ENCODE measurements around the gene VAT1L. TPM values are rescaled to one million over a fixed set of nuclear protein-coding genes. Genes with fewer than 3 reads are reported as not detected.

The VAT1L gene
- total and polyA plus RNA-seq, 9 donors = 0.05 to 2.3 (median 0.23) TPM

DNA sequence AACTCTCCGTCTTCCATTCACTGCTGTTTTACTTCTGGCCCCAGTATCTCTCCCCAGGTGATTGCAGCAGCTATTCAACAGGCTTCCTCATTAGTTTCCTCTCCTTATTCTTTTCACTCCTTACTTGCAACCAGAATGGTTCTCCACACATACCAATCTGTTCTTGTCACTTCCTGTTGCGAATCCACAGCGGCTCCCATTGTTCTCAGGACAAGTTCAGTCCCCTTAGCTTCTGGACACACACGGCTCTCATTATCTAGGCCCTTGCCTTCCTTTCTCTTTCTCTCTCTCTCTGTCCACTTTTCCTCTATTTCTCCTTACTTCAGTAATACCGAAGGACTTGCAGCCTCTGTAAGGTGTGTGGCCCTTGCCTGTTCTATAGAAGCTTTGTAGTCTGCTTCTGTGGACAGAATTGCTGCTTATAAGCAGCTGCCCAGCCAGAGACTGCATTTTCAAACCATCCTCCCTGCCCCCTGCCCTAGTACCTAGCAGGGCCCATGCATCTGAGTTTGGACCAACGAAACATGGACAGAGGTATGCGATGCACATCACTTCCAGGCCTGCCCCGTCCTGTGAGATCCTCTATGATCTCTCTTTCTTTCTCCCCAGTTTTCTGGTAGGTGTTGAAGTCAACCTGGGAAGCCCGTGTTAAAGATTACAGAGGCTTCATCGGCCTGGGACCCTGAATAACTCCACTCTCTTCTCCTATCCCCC, 45.7 kb downstream of the VAT1L start:
- H3K36me3 ChIP-seq = no peaks in the 10 kb centered on the region
- WGBS, 3 donors = 67 to 70% (median 70%) methylated on average over 10 of the region's 10 CpGs
- H3K9me3 ChIP-seq = no peaks in the 10 kb centered on the region
- intact Hi-C loops (cut with DNase I) = no loop called here
- no peak overlapping the region for H3K27ac ChIP-seq
- H3K27me3 ChIP-seq = no peaks in the 10 kb centered on the region
- TF ChIP-seq POLR2A (IDR thresholded peaks at IDR 0.05) = no peak
- TF ChIP-seq EP300 (IDR thresholded peaks at IDR 0.05) = no peak
- TF ChIP-seq, protein P1, sequence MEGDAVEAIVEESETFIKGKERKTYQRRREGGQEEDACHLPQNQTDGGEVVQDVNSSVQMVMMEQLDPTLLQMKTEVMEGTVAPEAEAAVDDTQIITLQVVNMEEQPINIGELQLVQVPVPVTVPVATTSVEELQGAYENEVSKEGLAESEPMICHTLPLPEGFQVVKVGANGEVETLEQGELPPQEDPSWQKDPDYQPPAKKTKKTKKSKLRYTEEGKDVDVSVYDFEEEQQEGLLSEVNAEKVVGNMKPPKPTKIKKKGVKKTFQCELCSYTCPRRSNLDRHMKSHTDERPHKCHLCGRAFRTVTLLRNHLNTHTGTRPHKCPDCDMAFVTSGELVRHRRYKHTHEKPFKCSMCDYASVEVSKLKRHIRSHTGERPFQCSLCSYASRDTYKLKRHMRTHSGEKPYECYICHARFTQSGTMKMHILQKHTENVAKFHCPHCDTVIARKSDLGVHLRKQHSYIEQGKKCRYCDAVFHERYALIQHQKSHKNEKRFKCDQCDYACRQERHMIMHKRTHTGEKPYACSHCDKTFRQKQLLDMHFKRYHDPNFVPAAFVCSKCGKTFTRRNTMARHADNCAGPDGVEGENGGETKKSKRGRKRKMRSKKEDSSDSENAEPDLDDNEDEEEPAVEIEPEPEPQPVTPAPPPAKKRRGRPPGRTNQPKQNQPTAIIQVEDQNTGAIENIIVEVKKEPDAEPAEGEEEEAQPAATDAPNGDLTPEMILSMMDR (IDR thresholded peaks at IDR 0.05) = no peak
- no peak overlapping the region for H3K4me3 ChIP-seq
- DNase-seq = no peak
- no peaks in the 10 kb centered on the region for H3K4me1 ChIP-seq (ENCODE audit: insufficient read depth)

DNA sequence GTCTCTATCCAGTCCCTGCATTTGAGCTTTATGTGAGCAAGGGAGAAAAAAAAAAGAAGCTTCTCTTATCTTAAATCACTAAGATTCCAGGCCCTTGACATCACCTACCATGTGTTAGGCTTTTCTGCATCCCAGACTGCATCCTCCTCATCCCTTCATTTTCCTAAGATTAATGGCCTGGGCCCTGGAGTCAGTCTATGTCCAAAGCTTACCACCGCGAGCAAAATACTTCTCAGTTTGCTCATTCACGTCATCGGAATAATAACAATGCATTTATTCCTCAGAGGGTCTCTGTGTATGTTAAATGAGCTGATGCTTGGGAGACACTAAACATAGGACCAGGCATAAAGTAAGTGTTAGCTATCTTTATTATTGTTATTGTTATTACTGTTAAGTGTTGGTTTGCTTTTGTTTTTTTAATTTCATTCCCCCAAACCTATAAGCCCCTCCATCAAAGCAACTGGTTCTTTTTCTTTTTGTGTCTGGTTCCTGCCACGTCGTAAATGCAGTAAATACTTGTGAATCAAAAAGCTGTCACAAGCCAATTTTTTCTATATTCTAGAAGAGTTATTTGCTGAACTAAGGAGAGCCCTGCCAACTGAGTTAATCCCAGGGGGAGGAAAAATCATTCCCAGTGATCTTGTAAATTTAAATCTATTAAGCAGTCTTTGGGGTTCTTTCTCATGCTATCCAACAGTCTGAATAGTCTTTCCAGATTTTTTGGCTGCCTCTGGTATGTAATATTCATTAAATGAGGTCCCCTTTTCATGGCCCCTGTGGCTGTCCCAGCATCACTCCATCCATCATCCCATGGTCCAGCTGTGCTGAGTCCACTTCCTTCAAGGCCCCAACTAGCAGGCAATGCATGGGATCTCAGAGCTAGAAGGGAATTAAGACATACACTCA, 46.5 kb downstream of the VAT1L start:
- Histone ChIP-seq H3K4me3 (no peak overlapping the region), H3K27me3 (no peaks in the 10 kb centered on the region), H3K36me3 (no peaks in the 10 kb centered on the region), H3K27ac (no peak overlapping the region), H3K4me1 (ENCODE audit: insufficient read depth) (no peaks in the 10 kb centered on the region), H3K9me3 (no peaks in the 10 kb centered on the region)
- no peak for DNase-seq
- intact Hi-C loops (cut with DNase I) = no loop called here
- 42 to 54% (median 44%) methylated on average over 6 of the region's 6 CpGs for WGBS, 3 donors
- TF ChIP-seq POLR2A (IDR thresholded peaks at IDR 0.05) (no peak), EP300 (IDR thresholded peaks at IDR 0.05) (no peak)
- TF ChIP-seq, protein P1 (IDR thresholded peaks at IDR 0.05) = no peak

DNA sequence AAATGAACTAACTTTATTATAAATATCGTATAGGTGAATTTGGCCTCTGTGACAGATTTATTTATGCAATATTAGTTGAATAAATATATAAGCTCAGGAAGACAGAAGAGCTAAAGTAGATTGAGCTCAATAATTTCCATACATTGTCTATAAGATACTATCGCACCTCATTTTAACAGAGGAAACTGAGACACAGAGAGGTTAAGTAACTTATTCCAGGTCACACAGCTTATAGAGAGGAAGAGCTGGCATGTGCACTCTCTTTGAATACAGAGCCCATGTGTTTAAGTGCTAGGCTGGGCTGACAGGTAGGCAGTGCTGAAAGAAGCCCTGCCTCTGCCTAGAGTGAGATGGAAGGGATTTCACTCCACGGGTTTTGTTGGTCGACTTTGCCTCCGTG, 48.4 kb downstream of the VAT1L start:
- intact Hi-C loops (cut with DNase I) = no loop called here
- 57 to 73% (median 61%) methylated on average over 5 of the region's 5 CpGs for WGBS, 3 donors
- no peak for DNase-seq

DNA sequence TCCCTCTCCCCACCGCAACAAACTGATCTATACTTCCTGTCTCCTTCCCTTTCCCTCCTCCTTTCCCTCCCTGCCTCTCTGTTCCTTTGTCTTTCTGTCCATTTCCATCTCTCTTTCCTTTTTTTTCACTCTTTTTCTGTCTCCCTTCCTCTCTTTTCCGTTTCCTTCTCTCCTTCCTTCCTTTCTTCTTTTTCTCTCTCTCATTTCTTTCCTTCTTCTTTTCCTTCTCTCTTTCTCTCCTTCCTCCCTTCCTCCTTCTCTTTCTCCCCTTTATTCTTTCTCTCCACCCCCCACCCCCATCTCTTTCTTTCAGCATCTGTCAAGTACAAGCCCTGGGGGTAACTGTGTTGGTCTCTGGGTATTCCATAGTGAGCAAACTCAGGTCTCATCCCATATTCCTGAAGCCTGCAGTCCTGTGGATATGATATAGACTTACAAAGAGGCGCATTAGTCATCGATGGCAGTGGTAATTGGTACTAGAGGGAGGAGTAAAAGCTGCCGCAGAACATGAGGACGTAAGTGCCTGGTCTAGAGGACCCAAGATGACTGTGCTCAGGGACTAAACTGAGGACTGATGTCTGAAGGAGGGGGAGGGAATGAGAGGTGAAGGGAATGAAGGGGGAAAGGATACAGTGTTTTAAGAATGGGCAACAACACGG, 50.4 kb downstream of the VAT1L start:
- H3K27me3 ChIP-seq = no peaks in the 10 kb centered on the region
- WGBS, 3 donors = 81 to 88% (median 84%) methylated on average over 7 of the region's 7 CpGs
- no peak overlapping the region for H3K4me3 ChIP-seq
- H3K36me3 ChIP-seq = no peaks in the 10 kb centered on the region
- no peaks in the 10 kb centered on the region for H3K4me1 ChIP-seq (ENCODE audit: insufficient read depth)
- no peaks in the 10 kb centered on the region for H3K9me3 ChIP-seq
- intact Hi-C loops (cut with DNase I) = no loop called here
- DNase-seq = no peak
- H3K27ac ChIP-seq = no peak overlapping the region
- TF ChIP-seq POLR2A (IDR thresholded peaks at IDR 0.05) (no peak), EP300 (IDR thresholded peaks at IDR 0.05) (no peak)
- TF ChIP-seq, protein P1 (IDR thresholded peaks at IDR 0.05) = no peak

More for the DNA sequence above, 48.4 kb downstream of the VAT1L start:
- Histone ChIP-seq H3K27ac (no peak overlapping the region), H3K36me3 (no peaks in the 10 kb centered on the region), H3K9me3 (no peaks in the 10 kb centered on the region), H3K4me1 (ENCODE audit: insufficient read depth) (no peaks in the 10 kb centered on the region), H3K4me3 (no peak overlapping the region), H3K27me3 (no peaks in the 10 kb centered on the region)
- TF ChIP-seq POLR2A (IDR thresholded peaks at IDR 0.05) (no peak), EP300 (IDR thresholded peaks at IDR 0.05) (no peak)
- TF ChIP-seq, protein P1 (IDR thresholded peaks at IDR 0.05) = no peak

Measured in ovary (tissue), 9 donors.